ENCODE data around the gene MCM3AP.

DNA sequence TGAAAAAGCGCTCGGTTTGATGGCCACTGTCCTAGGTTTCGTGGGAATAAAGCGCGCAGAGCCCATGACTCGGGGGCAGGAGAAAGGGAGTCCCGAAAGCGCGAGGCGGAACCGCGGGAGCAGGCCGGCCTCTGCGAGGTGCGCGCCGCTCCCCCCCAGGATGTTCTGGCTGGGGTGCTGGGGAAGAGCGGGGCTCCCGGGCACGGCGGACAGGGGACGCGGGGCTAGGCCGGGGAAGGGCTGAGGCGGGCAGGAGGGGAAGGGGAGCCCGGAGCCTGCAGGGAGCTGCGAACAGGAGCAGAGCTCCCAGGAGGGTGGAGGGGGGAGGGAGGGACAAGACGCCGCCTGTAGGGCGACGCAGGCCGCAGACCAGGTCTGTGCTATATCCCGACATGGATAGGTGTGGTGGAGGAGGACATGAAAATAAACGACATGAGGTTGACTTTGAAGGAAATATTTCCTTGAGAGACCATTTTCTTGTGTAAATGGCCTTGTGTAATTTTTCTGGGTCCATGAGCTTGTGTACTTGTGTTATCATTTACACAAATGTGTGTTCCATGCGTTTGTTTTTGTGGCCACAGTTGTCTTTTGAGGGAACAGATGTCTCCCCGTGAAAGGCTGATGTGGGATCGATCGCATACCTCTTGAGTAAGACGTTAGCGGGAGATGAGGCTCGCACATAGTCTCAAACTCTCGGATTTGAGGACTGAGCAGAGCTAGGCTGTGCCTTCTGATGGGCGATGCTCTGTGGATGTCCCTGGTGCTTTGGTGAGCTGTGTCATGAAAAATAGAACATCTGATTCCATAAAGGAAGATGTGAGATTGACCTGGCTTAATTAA, 39.9 kb upstream of the MCM3AP start:
- TF ChIP-seq, protein P1, sequence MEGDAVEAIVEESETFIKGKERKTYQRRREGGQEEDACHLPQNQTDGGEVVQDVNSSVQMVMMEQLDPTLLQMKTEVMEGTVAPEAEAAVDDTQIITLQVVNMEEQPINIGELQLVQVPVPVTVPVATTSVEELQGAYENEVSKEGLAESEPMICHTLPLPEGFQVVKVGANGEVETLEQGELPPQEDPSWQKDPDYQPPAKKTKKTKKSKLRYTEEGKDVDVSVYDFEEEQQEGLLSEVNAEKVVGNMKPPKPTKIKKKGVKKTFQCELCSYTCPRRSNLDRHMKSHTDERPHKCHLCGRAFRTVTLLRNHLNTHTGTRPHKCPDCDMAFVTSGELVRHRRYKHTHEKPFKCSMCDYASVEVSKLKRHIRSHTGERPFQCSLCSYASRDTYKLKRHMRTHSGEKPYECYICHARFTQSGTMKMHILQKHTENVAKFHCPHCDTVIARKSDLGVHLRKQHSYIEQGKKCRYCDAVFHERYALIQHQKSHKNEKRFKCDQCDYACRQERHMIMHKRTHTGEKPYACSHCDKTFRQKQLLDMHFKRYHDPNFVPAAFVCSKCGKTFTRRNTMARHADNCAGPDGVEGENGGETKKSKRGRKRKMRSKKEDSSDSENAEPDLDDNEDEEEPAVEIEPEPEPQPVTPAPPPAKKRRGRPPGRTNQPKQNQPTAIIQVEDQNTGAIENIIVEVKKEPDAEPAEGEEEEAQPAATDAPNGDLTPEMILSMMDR (IDR thresholded peaks at IDR 0.05; ENCODE audit: low read depth, low read length, poor library complexity, severe bottlenecking): peak; percentile 41
- TF ChIP-seq EZH2phosphoT487 (IDR thresholded peaks at IDR 0.05; ENCODE audit: borderline replicate concordance, low read length): no peak

All from DOHH2 (cell line).